ENCODE measurements around the gene SMIM24.
"Not testable (repeated sequence)": the region's sequence is repeated elsewhere in the genome, so short reads cannot be mapped to it uniquely, and the experiment has no call there.

Gene SMIM24

GRCh38 chr19:3458229-3459088 is 21.9 kb downstream of the SMIM24 start:
- DNase-seq, result no peak
- intact Hi-C loops (cut with DNase I), result no loop called here

- DNase-seq, result no peak
- intact Hi-C loops (cut with DNase I), result no loop called here
These were observed 22.6 kb downstream of the SMIM24 start for GRCh38 chr19:3457528-3458228.

- intact Hi-C loops (cut with DNase I), result no loop called here
- no peak for DNase-seq
These were observed 23.3 kb downstream of the SMIM24 start for GRCh38 chr19:3456925-3457527.

- intact Hi-C loops (cut with DNase I), result no loop called here
- no peak for DNase-seq
These were observed 24.2 kb downstream of the SMIM24 start for GRCh38 chr19:3455960-3456601.

GRCh38 chr19:3455393-3455955 is 24.9 kb downstream of the SMIM24 start:
- no peak for DNase-seq
- intact Hi-C loops (cut with DNase I), result no loop called here

GRCh38 chr19:3454656-3455392 is 25.5 kb downstream of the SMIM24 start:
- no peak for DNase-seq
- intact Hi-C loops (cut with DNase I), result no loop called here

- intact Hi-C loops (cut with DNase I), result no loop called here
These were observed 26.5 kb downstream of the SMIM24 start for GRCh38 chr19:3453840-3454239.

GRCh38 chr19:3452942-3453214 is 27.4 kb downstream of the SMIM24 start:
- DNase-seq; intact Hi-C loops (cut with DNase I): not testable (repeated sequence)

More at GRCh38 chr19:3453840-3454239, 26.5 kb downstream of the SMIM24 start:
- DNase-seq, result no peak

- no peak for DNase-seq
- intact Hi-C loops (cut with DNase I), result no loop called here
These were observed 28.0 kb downstream of the SMIM24 start for GRCh38 chr19:3452171-3452941.

- DNase-seq, result no peak
- intact Hi-C loops (cut with DNase I), result no loop called here
These were observed 28.9 kb downstream of the SMIM24 start for GRCh38 chr19:3451451-3451866.

- intact Hi-C loops (cut with DNase I), result no loop called here
- peak in 2 of 10 donors; percentile 54 to 87 for DNase-seq
These were observed 29.4 kb downstream of the SMIM24 start for GRCh38 chr19:3450796-3451411.

- intact Hi-C loops (cut with DNase I), result no loop called here
- DNase-seq, result no peak
These were observed 31.6 kb downstream of the SMIM24 start for GRCh38 chr19:3448616-3449334.

GRCh38 chr19:3446657-3447056 is 33.7 kb downstream of the SMIM24 start:
- intact Hi-C loops (cut with DNase I); DNase-seq: not testable (repeated sequence)

- DNase-seq, result no peak
- intact Hi-C loops (cut with DNase I), result no loop called here
These were observed 35.6 kb downstream of the SMIM24 start for GRCh38 chr19:3444695-3445234.

- peak in 8 of 10 donors; percentile 47 to 97 (median 84) for DNase-seq
- intact Hi-C loops (cut with DNase I), result no loop called here
These were observed 36.3 kb downstream of the SMIM24 start for GRCh38 chr19:3443840-3444694.

- no peak for DNase-seq
- intact Hi-C loops (cut with DNase I), result no loop called here
These were observed 37.7 kb downstream of the SMIM24 start for GRCh38 chr19:3442487-3443071.

- intact Hi-C loops (cut with DNase I), result no loop called here
- DNase-seq, result no peak
These were observed 38.4 kb downstream of the SMIM24 start for GRCh38 chr19:3441986-3442329.

All from posterior cingulate gyrus (tissue), 11 donors.